PC-3 (cell line): Measurements from ENCODE around the gene CSNK1A1.

Experiments used
- EZH2phosphoT487 ChIP-seq: fragments of 300-600 bp; sonication (generic); IDR thresholded peaks from 2 replicates; pipeline ENCODE4 v1.6.1; 2018; ENCODE audit warnings: mild to moderate bottlenecking, antibody characterized with exemption, low read length, borderline replicate concordance
- TF ChIP-seq, protein P1 (sequence below): fragments of 300-600 bp; sonication (generic); conservative IDR thresholded peaks from 2 replicates; pipeline ENCODE4 v1.5.1; 2017; ENCODE audit warnings: antibody characterized with exemption, low read depth, mild to moderate bottlenecking, low read length

DNA sequence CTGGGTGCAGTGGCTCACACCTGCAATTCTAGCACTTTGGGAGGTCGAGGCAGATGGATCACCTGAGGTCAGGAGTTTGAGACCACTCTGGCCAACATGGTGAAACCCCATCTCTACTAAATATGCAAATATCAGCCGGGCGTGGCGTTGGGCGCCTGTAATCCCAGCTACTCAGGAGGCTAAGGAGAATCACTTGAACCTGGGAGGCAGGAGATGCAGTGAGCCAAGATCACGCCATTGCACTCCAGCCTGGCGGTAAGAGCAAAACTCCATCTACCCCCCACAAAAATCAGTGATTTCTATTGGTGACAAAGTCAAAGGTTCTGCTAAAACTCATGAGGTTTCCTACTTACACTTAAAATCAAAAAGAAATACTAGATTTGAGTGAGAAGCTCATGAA lies 18.8 kb downstream of the CSNK1A1 start:
- TF ChIP-seq, protein P1, sequence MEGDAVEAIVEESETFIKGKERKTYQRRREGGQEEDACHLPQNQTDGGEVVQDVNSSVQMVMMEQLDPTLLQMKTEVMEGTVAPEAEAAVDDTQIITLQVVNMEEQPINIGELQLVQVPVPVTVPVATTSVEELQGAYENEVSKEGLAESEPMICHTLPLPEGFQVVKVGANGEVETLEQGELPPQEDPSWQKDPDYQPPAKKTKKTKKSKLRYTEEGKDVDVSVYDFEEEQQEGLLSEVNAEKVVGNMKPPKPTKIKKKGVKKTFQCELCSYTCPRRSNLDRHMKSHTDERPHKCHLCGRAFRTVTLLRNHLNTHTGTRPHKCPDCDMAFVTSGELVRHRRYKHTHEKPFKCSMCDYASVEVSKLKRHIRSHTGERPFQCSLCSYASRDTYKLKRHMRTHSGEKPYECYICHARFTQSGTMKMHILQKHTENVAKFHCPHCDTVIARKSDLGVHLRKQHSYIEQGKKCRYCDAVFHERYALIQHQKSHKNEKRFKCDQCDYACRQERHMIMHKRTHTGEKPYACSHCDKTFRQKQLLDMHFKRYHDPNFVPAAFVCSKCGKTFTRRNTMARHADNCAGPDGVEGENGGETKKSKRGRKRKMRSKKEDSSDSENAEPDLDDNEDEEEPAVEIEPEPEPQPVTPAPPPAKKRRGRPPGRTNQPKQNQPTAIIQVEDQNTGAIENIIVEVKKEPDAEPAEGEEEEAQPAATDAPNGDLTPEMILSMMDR: no peak
- TF ChIP-seq EZH2phosphoT487: no peak
